Activated CD4-positive, alpha-beta T cell treated with anti-CD3 and anti-CD28 coated beads for 48 hours (primary cell): ENCODE data around the gene NLGN2.

ENCODE experiments used
- DNase-seq: peaks from one replicate; pipeline ENCODE4 v3.0.0-alpha.2; 2020

NLGN2 gene

GRCh38 chr17:7438656-7439460 is 31.2 kb downstream of the NLGN2 start:
- DNase-seq, result no peak

GRCh38 chr17:7439462-7440112 is 31.9 kb downstream of the NLGN2 start, which contains the start of gene FGF11:
Gene FGF11, plus strand, starts transcription at chr17:7439512. Its CDS starts 109 bp downstream, at chr17:7439621.
- no peak for DNase-seq

- peak; percentile 61 for DNase-seq
Measured at GRCh38 chr17:7440113-7440833, 32.6 kb downstream of the NLGN2 start.

GRCh38 chr17:7440834-7441195 is 33.2 kb downstream of the NLGN2 start:
- DNase-seq, result peak; percentile 35

GRCh38 chr17:7441266-7441665 is 33.6 kb downstream of the NLGN2 start:
- no peak for DNase-seq

- no peak for DNase-seq
Measured at GRCh38 chr17:7442142-7442541, 34.5 kb downstream of the NLGN2 start.

- no peak for DNase-seq
Measured at GRCh38 chr17:7443499-7444485, 36.1 kb downstream of the NLGN2 start.

- DNase-seq, result no peak
Measured at GRCh38 chr17:7444682-7445618, 37.3 kb downstream of the NLGN2 start, which contains the start of gene CHRNB1. Gene CHRNB1, plus strand, starts transcription at chr17:7445061. Its CDS starts 67 bp downstream, at chr17:7445128.

GRCh38 chr17:7445619-7445968 is 37.9 kb downstream of the NLGN2 start:
- peak; percentile 39 for DNase-seq

- no peak for DNase-seq
Measured at GRCh38 chr17:7448461-7448860, 40.8 kb downstream of the NLGN2 start.

GRCh38 chr17:7459961-7460545 is 52.4 kb downstream of the NLGN2 start:
- no peak for DNase-seq

- no peak for DNase-seq
Measured at GRCh38 chr17:7460850-7461660, 53.4 kb downstream of the NLGN2 start.

- DNase-seq, result no peak
Measured at GRCh38 chr17:7462474-7463371, 55.1 kb downstream of the NLGN2 start.

- DNase-seq, result no peak
Measured at GRCh38 chr17:7463372-7463846, 55.8 kb downstream of the NLGN2 start.

GRCh38 chr17:7464081-7464480 is 56.4 kb downstream of the NLGN2 start:
- no peak for DNase-seq

GRCh38 chr17:7465597-7466275 is 58.1 kb downstream of the NLGN2 start:
- DNase-seq, result no peak

- DNase-seq, result no peak
Measured at GRCh38 chr17:7466318-7466638, 58.6 kb downstream of the NLGN2 start.

- no peak for DNase-seq
Measured at GRCh38 chr17:7466639-7467341, 59.1 kb downstream of the NLGN2 start.
